SU-DHL-6 (cell line): ENCODE data around the gene PCK1.

Source experiments
- CTCF ChIP-seq: fragments of 200-600 bp; sonication (generic); IDR thresholded peaks from one replicate; pipeline ENCODE4 v1.5.1; 2017; ENCODE audit warnings: antibody characterized with exemption, mild to moderate bottlenecking, low read length, moderate library complexity; ENCODE audit not compliant: insufficient read depth, poor library complexity, severe bottlenecking
- EZH2phosphoT487 ChIP-seq: fragments of 200-600 bp; sonication (generic), shearing (Covaris generic); conservative IDR thresholded peaks from 2 replicates; pipeline ENCODE4 v1.6.1; 2018; ENCODE audit warnings: mild to moderate bottlenecking, antibody characterized with exemption, low read length, moderate library complexity, mixed read lengths

- TF ChIP-seq CTCF (no peak), EZH2phosphoT487 (no peak)
Observed at GRCh38 chr20:57526087-57526884, 34.6 kb upstream of the PCK1 start.
